ENCODE results near the gene GRM8. TPM values are rescaled to one million over a fixed set of nuclear protein-coding genes. Genes with fewer than 3 reads are reported as not detected.

The GRM8 gene
- total RNA-seq, 1 experiment from 2014 or later, result 1.8 TPM

DNA sequence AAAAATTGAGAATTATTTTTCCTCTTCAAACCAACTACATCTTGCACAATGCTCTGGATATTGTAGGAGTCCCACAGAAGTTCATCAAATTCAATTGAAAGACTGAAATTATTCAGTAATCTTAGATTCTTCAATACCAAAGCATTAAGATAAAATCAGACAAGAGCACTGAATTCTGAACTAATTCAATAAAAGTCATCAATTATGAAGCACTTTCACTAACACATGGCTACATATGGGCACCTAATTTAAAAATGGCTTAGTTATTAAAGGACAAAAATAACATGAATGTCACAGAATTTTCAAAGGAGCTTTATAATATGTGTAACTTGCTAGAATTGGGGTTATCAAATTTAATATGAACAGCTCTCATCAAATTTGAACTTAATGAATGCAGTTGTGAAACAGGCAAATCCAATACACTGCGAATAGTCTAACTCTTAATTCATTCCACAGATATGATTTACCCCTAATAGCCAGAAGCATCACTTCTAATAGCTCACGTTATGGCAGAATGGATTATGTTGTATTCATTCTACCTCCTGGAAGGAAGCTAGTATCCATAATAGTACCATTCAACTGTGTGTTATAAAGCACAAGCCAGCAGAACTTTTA, 116.8 kb downstream of the GRM8 start:
- no peak for DNase-seq
- Histone ChIP-seq H3K4me2 (ENCODE audit: insufficient read depth, insufficient read length, low read length) (no peak overlapping the region), H2BK12ac (ENCODE audit: insufficient read length, low read depth, low read length) (no peak overlapping the region), H3K56ac (ENCODE audit: insufficient read length, low read depth, low read length) (no peak overlapping the region), H3K4me1 (ENCODE audit: insufficient read depth, low read length) (no peaks in the 10 kb centered on the region), H3K9me3 (ENCODE audit: control insufficient read depth, low read depth, low read length) (no peaks in the 10 kb centered on the region), H4K8ac (replicated peaks; ENCODE audit: insufficient read length, low read depth, low read length) (no peak overlapping the region), H3K14ac (ENCODE audit: insufficient read depth, low read length) (no peak overlapping the region), H2AFZ (ENCODE audit: low read length) (no peak overlapping the region), H2BK15ac (ENCODE audit: low read depth, low read length) (no peak overlapping the region), H2BK5ac (ENCODE audit: insufficient read length, low read length) (no peak overlapping the region), H3K79me1 (ENCODE audit: insufficient read depth, low read depth, low read length, poor library complexity, severe bottlenecking) (no peaks in the 10 kb centered on the region), H3K27me3 (ENCODE audit: insufficient read depth, low read length) (no peaks in the 10 kb centered on the region), H3T11ph (ENCODE audit: low read length) (no peak overlapping the region), H4K20me1 (ENCODE audit: control insufficient read depth, insufficient read depth, insufficient read length) (no peaks in the 10 kb centered on the region), H3K23me2 (ENCODE audit: insufficient read length, low read depth, low read length, poor library complexity, severe bottlenecking) (no peaks in the 10 kb centered on the region), H4K5ac (ENCODE audit: insufficient read length, low read depth, low read length) (no peak overlapping the region), H4K91ac (ENCODE audit: insufficient read length, low read depth, low read length) (no peak overlapping the region), H2AK5ac (ENCODE audit: insufficient read length, low read length) (no peak overlapping the region), H3K27ac (ENCODE audit: insufficient read length, low read depth, low read length) (no peak overlapping the region), H3K79me2 (ENCODE audit: insufficient read depth, low read length) (no peaks in the 10 kb centered on the region), H3K4ac (ENCODE audit: low read depth, low read length) (no peak overlapping the region), H3K23ac (ENCODE audit: insufficient read length, low read depth, low read length) (no peak overlapping the region), H2BK120ac (ENCODE audit: low read depth, low read length, poor library complexity, severe bottlenecking) (no peak overlapping the region), H2BK20ac (ENCODE audit: low read depth, low read length, poor library complexity, severe bottlenecking) (no peak overlapping the region), H3K18ac (ENCODE audit: insufficient read length, low read depth, low read length) (no peak overlapping the region), H3K9ac (ENCODE audit: extremely low read depth, insufficient read length, low read length) (no peak overlapping the region)
- Mint-ChIP-seq H3K4me1 (peaks cover 0 to 3% of the 10 kb centered on the region in 2 experiments; a peak in 1 of 4 replicates), H3K36me3 (ENCODE audit: insufficient read depth in 1 of 3, low read depth in 3 of 3) (no peaks in the 10 kb centered on the region), H3K27ac (no peak overlapping the region), H3K9me3 (no peaks in the 10 kb centered on the region), H3K27me3 (ENCODE audit: low read depth) (no peaks in the 10 kb centered on the region; the same call in 1 of the 2 replicates), H3K4me3 (no peak overlapping the region)
- no CpG with 5 or more reads among the region's 2 CpGs for WGBS (ENCODE audit: extremely low coverage, insufficient read length, low lambda C conversion rate)
- TF ChIP-seq, protein P1, sequence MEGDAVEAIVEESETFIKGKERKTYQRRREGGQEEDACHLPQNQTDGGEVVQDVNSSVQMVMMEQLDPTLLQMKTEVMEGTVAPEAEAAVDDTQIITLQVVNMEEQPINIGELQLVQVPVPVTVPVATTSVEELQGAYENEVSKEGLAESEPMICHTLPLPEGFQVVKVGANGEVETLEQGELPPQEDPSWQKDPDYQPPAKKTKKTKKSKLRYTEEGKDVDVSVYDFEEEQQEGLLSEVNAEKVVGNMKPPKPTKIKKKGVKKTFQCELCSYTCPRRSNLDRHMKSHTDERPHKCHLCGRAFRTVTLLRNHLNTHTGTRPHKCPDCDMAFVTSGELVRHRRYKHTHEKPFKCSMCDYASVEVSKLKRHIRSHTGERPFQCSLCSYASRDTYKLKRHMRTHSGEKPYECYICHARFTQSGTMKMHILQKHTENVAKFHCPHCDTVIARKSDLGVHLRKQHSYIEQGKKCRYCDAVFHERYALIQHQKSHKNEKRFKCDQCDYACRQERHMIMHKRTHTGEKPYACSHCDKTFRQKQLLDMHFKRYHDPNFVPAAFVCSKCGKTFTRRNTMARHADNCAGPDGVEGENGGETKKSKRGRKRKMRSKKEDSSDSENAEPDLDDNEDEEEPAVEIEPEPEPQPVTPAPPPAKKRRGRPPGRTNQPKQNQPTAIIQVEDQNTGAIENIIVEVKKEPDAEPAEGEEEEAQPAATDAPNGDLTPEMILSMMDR (conservative IDR thresholded peaks at IDR 0.05), result no peak

Measured in H9 (cell line).